GM21529 (cell line): Measurements from ENCODE around the gene TOR2A.
A peak's percentile ranks its signal among the peaks of the same experiment; 100 is the strongest.
"Not testable (repeated sequence)": the region's sequence is repeated elsewhere in the genome, so short reads cannot be mapped to it uniquely, and the experiment has no call there.

Source experiments
- ATAC-seq: cut with Tn5 transposase; IDR thresholded peaks from one replicate; pipeline ENCODE4 v1.9.1; 2021; ENCODE audit not compliant: unreplicated experiment

The TOR2A gene

DNA sequence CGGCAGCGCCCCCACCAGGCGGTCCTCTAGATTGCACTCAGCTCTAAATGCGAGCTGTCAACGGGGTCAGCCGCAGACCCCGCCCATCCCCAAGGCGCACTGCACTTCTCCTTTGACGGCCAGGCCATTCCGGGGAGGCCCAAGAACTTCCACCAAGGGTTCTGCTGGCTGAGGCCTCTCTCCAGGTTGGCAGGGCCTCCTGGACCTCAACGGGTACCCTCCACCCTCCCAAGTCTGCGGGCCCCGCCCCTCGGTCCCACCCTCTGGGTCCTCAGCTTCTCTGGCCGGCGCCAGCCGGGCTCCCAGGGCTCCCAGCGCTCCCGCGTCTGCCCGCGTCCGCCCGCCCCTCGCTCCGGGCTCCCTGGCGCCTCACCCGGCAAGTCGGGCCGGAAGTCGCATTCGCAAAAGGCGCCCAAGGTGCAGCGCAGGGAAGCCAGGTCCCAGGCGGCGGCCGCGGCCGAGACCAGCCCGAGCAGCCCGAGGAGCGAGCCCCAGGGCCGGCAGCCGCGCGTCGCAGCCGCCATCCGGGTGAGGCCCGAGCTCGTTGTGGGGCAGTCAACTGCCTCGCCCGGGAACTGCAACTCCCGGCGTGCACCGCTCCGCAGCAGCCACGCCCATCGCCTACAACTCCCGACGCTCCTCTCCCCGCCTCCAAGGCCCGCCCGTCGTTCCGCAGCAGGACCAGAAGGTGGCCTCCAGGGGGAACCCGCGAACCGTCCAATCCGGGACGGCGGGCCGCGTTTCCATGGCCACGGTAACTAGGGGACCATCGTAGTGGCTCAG is at the start of gene TOR2A:
TOR2A (minus strand) TSS at position 548 of the 783 bp plus-strand sequence; CDS start at position 524, 24 bp downstream.
- peak; percentile 83 for ATAC-seq

DNA sequence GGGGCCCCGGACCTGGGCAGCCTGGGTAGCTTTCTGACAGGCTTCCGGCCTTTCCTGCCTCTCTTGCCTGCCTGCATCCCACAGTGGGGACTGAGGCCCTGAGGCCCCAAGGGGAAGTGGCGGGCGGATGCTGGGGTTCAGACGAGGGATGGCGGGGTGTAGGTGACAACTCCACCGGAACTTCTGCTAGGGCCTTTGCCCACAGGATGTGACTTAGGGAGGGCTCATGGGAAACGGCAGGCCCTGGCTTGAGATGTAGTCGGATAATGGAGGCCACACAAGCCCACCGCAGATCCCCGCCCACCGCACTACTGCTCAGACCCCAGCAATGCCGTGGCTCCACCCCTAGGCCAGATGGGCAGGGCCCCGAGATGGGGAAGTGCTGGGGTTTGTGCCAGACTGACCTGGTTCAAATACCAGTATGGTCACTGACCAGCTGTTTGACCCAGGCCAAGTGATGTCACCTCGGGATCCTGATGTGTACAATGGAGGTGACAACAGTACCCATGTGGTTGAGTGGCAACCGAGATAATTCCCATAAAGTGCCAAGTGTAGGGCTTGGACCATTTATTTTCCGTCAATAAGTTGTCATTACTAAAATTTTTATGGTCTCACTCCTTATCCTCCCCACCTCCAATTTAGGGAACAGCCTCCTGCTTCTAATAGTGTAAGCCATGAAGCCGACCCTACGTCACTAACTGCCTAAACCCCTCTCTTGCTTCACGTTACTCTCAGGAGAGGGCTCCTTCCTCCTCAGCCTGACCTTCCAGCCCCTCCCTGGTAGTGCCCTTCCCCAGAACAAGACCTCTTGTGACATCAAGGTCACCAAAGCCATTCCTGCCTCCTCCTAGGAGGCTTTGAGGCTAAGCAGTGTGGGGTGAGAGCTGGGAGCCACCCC is 48.3 kb upstream of the TOR2A start:
- no peak for ATAC-seq

DNA sequence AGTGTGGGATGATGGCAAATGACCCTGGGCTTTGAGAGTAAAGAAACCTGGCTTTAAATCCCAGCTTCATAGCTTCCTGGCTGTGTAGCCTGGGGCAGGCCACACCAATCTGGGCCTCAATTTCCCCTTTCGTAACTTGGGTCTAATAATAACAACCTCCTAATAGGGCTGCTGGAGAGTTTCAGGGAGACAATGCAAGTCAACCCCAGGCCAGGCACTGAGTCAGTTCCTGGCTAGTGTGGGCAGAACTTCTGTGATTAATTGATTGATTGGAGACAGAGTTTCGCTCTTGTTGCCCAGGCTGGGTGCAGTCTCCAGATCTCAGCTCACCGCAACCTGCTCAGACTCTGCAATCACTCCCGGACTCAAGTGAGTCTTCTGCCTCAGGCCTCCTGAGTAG is 46.7 kb upstream of the TOR2A start:
- ATAC-seq, result no peak

DNA sequence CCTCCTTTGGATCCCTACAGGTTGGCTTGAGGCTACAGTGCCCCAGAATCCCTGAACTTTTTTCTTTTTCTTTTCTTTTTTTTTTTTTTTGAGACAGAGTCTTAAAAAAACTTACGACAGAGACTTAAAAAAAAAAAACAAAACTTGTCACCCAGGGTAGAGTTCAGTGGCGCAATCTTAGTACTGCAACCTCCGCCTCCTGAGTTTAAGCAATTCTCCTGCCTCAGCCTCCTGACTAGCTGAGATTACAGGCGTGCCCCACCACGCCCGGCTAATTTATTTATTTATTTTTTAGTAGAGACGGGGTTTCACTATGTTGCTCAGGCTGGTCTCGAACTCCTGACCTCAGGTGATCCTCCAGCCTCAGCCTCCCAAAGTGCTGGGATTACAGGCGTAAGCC is 45.8 kb upstream of the TOR2A start:
- not testable (repeated sequence) for ATAC-seq

DNA sequence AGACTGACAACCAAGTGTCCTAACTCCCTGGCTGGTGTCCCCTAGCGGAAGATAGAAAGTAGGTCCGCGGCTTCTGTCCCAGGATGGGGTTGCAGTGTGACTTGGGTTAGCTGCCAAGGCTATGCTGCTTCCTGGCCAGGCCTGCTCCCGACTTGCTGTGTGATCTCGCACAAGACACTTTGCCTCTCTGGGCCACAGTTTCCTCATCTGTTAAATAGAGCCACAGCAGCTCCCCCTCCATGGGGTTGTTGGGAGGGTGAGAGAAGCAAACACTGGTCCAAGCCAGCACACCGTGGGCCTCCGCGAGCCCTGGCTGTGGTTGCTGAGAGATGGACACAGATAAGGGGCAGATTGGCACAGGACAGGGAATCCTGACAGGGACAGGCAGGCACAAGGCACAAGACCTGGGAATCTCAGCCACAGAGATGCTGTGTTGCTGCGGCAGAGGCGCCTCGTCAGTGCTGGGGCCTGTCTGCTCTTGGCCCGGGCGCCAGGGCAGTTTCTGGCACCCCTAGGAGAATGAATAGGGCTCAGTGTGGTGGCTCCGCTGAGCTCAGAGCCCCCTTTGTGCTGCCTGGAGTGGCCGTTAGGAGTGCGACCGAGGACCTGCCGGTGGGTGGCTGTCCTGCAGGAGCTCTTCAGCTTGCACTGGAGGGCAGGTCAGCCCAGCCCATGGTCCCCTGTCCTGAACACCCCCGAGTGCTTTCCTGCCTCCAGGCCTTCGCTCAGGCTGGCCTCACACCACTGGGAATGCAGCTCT is 45.2 kb upstream of the TOR2A start:
- no peak for ATAC-seq

DNA sequence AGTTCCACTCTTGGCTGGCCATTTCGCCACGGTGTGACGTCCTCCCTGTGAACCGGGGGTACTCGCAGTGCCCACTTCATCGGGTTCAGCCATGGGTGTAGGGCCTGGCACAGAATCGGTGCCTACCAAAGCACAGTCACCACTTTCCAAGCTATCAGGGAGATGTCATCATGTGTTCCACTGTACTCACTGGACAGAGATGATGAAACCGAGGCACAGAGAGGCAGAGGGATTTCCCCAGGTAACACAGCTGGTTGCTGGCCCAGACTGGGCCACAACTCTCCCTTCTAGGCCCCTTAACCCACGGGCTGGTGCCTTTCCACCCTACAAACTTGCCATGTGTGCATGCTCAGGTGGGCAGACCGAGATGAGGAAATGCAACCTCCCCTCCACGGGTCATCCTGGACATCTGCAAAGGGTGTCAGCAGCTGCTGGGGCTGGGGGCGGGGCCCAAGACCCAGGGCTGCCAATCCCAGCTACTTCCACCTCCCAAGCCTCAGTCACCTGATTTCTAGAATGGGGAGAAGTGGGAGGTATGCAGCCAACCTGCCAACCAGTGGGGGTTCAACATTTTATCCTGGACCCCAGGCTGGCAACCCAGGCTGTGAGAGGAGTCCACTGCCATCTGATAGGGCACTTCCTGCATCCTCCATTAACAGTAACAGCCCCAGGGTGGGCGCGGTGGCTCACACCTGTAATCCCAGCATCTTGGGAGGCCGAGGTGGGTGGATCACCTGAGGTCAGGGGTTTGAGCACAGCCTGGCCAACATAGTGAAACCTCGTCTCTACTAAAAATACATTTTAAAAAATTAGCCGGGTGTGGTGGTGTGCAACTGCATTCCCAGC is 44.3 kb upstream of the TOR2A start:
- peak; percentile 51 for ATAC-seq

DNA sequence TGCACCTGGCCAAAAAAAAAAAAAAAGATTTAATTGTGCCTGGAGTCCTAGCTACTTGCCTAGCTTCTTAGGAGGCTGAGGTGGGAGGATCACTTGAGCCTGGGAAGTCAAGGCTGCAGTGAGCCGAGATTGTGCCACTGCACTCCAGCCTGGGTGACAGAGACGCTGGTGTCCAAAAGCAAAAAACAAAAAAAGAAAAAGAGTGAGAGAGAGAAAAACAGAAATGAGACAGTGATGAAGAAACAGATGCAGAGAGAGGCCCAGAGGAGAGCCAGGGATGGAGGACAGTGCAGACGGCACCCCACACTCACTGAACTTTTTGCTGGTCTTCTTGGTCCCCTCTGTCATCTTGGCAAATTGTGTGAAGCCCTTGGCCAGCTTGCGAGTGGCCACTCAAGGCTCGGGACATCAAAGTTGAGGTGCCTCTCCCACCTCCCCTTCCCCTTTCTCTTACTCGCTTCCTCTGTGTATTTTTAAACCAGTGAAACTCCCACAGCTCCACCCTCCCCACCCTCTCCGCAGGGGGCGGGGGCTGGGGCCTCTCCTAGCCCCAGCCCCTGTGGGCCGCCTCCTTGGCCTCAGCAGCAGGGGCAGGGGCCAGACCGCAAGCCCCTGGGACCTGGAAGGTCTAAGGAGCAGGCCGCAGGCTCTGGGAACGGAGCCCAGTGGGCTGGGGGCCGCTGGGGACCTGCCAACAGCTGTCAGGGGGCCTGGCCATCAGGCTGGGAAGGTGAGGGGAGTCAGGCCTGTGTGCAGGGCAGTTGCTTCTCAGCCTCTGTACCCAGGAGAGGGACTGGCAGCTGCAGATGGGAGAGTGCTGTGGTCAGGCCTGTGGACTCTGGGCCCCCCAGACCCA is 43.4 kb upstream of the TOR2A start, which contains the start of gene SH2D3C:
SH2D3C (minus strand) TSS at position 387 of the 856 bp plus-strand sequence; CDS start at position 348, 39 bp downstream.
- ATAC-seq, result peak; percentile 41

DNA sequence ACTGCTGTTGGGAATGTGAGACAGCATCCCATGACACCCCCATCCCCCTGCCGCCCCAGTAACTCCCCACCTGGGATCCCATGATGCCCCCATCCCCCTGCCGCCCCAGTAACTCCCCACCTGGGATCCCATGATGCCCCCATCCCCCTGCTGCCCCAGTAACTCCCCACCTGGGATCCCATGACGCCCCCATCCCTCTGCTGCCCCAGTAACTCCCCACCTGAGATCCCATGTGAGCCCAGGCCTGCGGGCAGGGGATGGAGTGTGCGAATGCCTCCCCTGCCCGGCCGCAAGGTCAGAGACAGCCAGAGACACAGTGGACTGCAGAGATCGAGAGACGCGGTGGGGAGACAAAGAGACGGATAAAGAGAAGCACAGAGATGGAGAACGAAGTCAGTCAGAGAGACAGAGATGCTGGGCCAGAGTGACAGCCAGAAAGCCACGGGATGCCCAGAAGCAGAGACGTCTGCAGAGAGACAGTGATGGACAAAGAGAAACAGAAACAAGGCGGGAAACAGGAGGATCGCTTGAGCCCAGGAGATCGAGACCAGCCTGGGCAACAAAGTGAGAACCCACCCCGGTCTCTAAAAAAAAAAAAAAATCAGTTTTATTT is 42.4 kb upstream of the TOR2A start:
- no peak for ATAC-seq

DNA sequence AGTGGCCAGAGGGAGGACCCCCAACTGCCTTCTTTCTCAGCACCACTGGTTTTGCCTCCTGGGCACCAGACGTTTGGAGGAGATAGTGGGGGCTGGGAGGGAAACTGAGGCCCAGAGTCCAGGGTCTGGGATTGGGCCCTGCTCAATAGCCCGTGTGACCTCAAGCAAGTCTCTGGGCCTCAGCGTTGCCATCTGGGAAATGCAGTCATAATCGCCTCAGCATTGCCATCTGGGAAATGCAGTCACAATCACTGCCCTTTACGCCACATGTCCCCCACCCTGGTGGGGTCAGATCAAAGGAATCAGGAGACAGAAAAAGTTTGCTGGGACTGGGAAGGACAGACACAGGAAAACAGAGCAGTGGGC is 41.8 kb upstream of the TOR2A start:
- no peak for ATAC-seq

DNA sequence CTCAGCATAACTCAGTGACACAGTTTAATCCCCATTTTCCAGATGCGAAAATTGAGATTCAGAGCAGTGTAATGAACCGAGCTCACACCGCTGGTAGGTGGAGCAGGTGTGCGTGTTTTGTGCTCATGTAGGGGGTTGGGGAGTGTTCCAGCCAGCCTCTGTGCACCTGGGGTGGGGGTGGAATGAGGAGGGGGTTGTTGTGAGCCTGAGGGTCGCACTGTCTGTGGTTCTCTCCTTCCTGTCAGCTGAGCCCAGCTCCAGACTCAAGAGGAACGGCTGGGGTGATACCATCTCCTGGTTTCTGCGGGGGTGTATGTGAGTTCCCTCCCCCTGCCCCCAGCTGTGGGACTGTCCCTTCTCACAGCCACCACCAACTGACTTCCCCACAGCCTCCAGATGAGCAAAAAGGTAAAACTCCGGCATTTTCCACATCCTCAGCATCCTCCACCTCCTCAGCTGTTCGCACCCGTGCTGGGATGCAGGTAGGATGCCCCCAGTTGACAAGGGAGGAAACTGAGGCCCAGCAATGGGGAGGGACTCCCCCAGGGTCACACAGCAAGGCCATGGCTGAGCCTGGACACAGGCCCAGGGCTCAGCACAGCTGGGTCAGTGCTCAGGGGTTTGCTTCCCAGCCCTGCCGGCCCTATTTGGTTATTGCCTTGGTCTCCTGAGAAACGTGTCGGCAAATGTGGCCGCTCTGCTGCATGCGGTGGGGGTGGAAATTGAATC is 41.3 kb upstream of the TOR2A start:
- ATAC-seq, result peak; percentile 27

DNA sequence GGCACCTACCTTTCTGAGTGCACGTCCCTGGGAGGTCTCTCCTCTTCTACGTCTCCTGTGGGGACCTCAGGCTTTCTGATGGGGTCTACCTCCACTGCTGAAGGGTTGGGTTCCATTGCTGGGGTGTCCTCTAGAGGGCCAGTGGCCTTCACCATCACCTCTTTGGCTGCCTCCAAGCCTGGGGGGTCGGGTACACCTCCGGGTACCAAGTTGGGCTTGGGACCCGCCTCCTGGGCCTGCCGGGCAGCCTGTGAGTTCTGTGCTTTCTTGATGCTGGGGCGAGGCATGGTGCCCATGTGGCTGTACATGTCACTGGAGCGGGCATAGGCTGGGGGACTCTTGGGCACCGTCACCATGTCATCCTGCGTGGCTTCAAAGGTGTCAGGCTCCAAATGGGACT is 38.9 kb upstream of the TOR2A start:
- no peak for ATAC-seq

DNA sequence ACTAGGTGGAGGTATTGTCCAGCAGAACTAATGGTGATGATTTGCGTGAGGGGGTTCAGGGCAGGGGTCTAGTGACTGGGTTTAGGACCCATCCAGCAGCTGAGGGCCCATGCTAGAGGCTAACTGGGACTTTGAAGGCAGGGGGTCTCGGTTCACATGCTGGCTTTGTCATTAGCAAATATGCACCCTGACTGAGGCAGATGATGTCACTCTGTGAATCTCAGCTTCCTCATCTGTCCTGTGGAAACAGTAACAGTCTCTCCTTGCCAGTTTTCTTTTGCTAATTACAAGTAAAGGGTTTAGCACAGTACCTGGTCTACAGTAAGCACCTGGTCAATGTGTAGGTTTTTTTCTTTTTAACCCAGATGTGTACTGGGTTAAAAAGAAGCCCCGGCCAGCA is 38.2 kb upstream of the TOR2A start:
- ATAC-seq, result no peak

DNA sequence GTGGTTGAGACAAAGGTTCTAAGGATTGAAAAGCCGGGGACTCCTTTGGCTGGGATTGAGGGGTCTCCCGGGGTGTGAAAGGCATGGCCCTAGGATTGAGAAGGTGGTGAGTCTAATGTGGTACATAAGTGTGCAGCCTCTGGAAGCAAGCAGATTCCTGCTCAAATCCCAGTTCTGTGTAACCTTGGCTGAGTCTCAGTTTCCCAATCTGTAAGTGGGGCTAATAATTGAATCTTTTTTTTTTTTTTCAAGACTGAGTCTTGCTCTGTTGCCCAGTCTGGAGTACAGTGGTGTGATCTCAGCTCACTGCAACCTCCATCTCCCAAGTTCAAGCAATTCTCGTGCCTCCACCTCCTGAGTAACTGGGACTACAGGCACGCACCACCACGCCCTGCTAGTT is 37.5 kb upstream of the TOR2A start:
- no peak for ATAC-seq

DNA sequence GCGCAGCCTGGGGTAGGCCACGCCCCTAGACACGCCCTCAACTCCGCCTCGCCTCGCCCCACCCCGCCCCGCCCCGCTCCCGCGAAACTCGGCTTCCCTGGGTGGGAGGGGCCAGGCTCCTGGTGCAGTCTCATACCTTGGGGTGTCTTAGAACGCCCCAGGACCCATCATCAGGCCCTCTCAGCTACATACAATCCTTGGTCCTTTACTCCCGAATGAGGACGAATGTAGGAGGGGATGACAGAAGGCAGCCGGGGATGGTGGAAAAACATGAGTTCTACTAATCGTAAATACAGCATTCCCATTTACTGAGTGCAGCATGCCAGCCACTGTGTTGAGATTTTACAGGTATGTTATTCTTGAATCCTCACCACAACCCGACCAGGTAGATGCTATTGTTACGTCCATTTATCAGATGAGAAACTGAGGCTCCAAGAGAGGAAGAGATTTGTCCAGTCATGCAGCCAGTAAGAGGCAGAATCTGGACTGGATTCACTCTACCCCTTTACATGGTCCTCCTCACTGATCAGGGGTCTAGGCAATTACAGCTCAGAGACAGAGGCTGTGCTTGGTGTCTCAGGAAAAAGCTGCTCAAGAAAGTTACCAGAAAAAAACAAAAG is 36.6 kb upstream of the TOR2A start:
- ATAC-seq, result no peak

DNA sequence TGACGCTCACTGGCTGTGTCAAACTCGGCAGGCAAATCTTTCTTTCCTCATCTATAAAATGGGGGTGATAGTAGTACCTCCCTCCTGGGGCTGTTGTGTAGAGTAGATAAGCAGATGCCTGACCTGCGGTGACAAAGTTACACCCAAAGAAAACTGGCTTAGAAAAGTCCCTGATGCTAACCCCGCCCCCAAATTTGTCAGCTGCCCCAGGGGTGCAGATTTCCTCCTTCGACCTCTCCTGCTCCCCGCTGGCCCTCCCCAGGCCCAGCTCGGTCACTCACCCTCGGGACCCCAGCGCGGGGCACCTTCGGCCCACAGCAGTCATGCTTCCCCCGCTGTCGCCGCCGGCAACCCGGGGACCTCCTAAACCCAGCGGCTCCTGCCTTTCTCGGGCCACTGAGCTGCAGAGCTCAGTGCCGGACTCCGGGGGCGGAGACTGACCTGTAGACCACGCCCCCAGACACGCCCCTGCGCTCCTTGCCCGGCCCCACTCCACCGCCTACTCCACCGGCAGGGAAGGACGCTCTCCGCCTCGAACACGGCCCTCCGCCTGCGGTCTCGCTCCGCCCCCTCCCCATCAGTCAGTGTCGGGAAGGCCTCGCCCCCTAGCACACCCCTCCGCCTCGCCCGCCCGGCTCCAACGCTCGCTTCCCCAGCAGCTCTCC is 35.9 kb upstream of the TOR2A start:
- ATAC-seq, result peak; percentile 91

DNA sequence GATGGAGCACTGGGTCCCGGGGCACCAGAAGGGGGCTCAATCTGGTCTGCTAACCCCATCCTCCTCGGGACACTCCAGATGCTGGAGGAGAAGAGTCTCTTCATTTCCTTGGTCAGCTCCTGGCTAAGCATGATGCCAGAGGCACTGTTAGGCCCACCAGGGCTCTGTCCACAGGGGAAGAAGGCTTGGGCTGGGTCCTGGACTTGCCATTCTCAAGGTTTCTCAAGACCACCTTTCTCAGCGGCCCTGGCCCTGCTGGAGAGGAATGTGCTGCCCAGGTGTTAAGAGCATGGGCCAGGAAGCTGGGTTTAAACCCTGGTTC is 35.5 kb upstream of the TOR2A start:
- no peak for ATAC-seq

DNA sequence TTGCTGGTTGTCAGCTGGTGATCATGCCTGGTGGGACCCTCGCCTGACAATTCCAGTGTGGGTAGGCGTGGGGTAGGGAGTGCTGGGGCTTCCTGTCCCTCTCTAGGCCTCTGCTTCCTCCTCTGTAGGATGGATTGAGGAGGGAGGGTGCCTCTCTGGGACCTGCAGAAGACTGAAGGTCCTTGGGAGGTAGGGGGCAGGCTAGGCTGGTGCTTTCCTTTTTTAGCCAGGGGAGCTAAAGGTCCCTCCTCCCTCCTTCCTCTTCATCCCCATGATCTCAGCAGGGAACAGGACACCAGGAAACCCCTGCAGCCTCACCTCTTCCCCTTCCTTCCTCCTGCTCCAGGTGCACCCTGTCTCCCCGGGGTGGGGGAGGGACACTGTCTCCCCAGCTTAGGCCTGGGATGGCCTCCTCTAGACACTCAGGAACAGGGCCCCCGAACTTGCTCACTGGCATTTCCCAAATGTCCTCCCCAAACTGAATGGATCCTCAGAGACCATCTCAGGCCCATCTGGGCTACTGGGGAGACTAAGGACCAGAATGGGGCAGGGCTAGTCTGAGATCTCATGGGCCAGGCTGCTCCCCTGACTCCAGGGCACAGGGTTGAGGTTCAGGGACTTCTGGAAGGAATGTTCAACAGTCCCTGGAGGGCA is 35.0 kb upstream of the TOR2A start:
- no peak for ATAC-seq
